GM12878 (cell line): ENCODE data around the gene SGMS1. TPM values are rescaled to one million over a fixed set of nuclear protein-coding genes. Genes with fewer than 3 reads are reported as not detected.

Source experiments
- ATAC-seq: fragments of 200-7000 bp; cut with Tn5 transposase; 3 replicates; pipeline ENCODE4 v1.9.1; 2020; ENCODE audit warnings: mild to moderate bottlenecking, moderate library complexity
- BruUV-seq: library from RNA; stranded (reverse); fragments of 400-500 nt; replicated peaks from 2 replicates; lab custom pipeline; 2021; lab: Mats Ljungman, UMichigan
- CTCF ChIA-PET: fragments of 300-600 bp; sonication (Branson Sonifier 250); formaldehyde crosslinking; extraction: SDS; loops from one replicate; lab custom pipeline; 2021; ENCODE audit warnings: inconsistent platforms; lab: Yijun Ruan, JAX
- POLR2A ChIA-PET: fragments of 350-600 bp; formaldehyde crosslinking; extraction: SDS; loops from one replicate; lab custom pipeline; 2021; ENCODE audit warnings: inconsistent platforms; lab: Charles Lee
- RAD21 ChIA-PET: fragments of 300-600 bp; sonication (Branson Sonifier 250); formaldehyde crosslinking; loops from one replicate; lab custom pipeline; 2023; ENCODE audit warnings: antibody characterized with exemption; ENCODE audit not compliant: unreplicated experiment; lab: Charles Lee
- SMC1A ChIA-PET: fragments of 300-600 bp; sonication (Branson Sonifier 250); formaldehyde crosslinking; loops from one replicate; lab custom pipeline; 2023; ENCODE audit not compliant: unreplicated experiment, uncharacterized antibody; lab: Charles Lee
- DNase-seq: peaks from one replicate; pipeline ENCODE4 v3.0.0-alpha.2; 2011; ENCODE audit warnings: low read depth, low spot score
- FAIRE-seq: peaks from 3 replicates; lab custom pipeline; 2011; peaks lifted over from hg19 to GRCh38; lab: Jason Lieb, UNC
- H2AFZ ChIP-seq: 2 replicates; pipeline ENCODE4 v1.6.0; 2011; ENCODE audit warnings: low read depth, low read length, control low read depth; ENCODE audit not compliant: control insufficient read depth
- H3K27ac ChIP-seq: 2 replicates; pipeline ENCODE4 v1.5.1; 2011; ENCODE audit warnings: control low read depth; ENCODE audit not compliant: control insufficient read depth, insufficient read depth
- H3K27me3 ChIP-seq, 2 experiments: replicated peaks in 1 of 2; 2 replicates each; pipeline versions ENCODE4 v1.6.0 to v1.6.1; 2011; ENCODE audit warnings: low read length in 1 of 2; ENCODE audit not compliant: control insufficient read depth in 2 of 2, insufficient read depth in 2 of 2
- H3K36me3 ChIP-seq, 2 experiments: 2 replicates each; pipeline ENCODE4 v1.5.1; 2011; ENCODE audit warnings: low read length in 1 of 2; ENCODE audit not compliant: control insufficient read depth in 2 of 2, insufficient read depth in 2 of 2
- H3K4me1 ChIP-seq: 2 replicates; pipeline ENCODE4 v1.6.1; 2011; ENCODE audit warnings: mild to moderate bottlenecking, low read length, moderate library complexity, mixed read lengths; ENCODE audit not compliant: control insufficient read depth, insufficient read depth
- H3K4me2 ChIP-seq: 2 replicates; pipeline ENCODE4 v1.6.0; 2011; ENCODE audit warnings: control low read depth; ENCODE audit not compliant: control insufficient read depth, insufficient read depth
- H3K4me3 ChIP-seq: fragments of 200-600 bp; sonication (generic); 2 replicates; pipeline ENCODE4 v1.5.1; 2016
- H3K79me2 ChIP-seq: 2 replicates; pipeline ENCODE4 v1.6.0; 2011; ENCODE audit warnings: low read length; ENCODE audit not compliant: control insufficient read depth, insufficient read depth
- H3K9ac ChIP-seq: 2 replicates; pipeline ENCODE4 v1.8.0; 2011; ENCODE audit warnings: low read length, control low read depth, mixed read lengths; ENCODE audit not compliant: control insufficient read depth, insufficient read depth
- H3K9me3 ChIP-seq: replicated peaks from 3 replicates; pipeline ENCODE4 v1.5.1; 2011; ENCODE audit warnings: mild to moderate bottlenecking, low read length; ENCODE audit not compliant: control insufficient read depth, insufficient read depth
- H4K20me1 ChIP-seq: 2 replicates; pipeline ENCODE4 v1.6.0; 2011; ENCODE audit not compliant: control insufficient read depth, insufficient read depth
- EZH2 ChIP-seq: IDR thresholded peaks from 2 replicates; pipeline ENCODE4 v1.6.1; 2012; ENCODE audit warnings: low read depth, mild to moderate bottlenecking, control low read depth, inconsistent platforms, low read length, borderline replicate concordance; ENCODE audit not compliant: control insufficient read depth
- MYC ChIP-seq: IDR thresholded peaks from 2 replicates; pipeline ENCODE4 v1.6.1; 2011; ENCODE audit warnings: mild to moderate bottlenecking, low read length, moderate library complexity, inconsistent platforms; ENCODE audit not compliant: insufficient read depth, insufficient replicate concordance, insufficient read length, severe bottlenecking
- NFIC ChIP-seq: IDR thresholded peaks from 2 replicates; pipeline ENCODE4 v1.6.1; 2012; ENCODE audit warnings: low read depth, mild to moderate bottlenecking, inconsistent platforms, low read length, moderate library complexity
- NFXL1 ChIP-seq: fragments of 450-650 bp; IDR thresholded peaks from 2 replicates; pipeline ENCODE4 v1.6.1; 2017; ENCODE audit warnings: antibody characterized with exemption, mild to moderate bottlenecking, borderline replicate concordance
- NFYA ChIP-seq: IDR thresholded peaks from 2 replicates; pipeline ENCODE4 v1.6.1; 2011; ENCODE audit warnings: low read depth, mild to moderate bottlenecking, low read length, improper control_type of control experiment, borderline replicate concordance
- NRF1 ChIP-seq: conservative IDR thresholded peaks from 2 replicates; pipeline ENCODE4 v1.6.1; 2011; ENCODE audit warnings: mild to moderate bottlenecking, low read depth, low read length, improper control_type of control experiment
- PAX5 ChIP-seq: IDR thresholded peaks from 2 replicates; pipeline ENCODE4 v1.6.1; 2011; ENCODE audit warnings: low read depth, low read length, borderline replicate concordance
- SIN3A ChIP-seq: IDR thresholded peaks from 2 replicates; pipeline ENCODE4 v1.6.1; 2012; ENCODE audit warnings: low read depth, low read length, improper control_type of control experiment
- ZNF274 ChIP-seq: IDR thresholded peaks from one replicate; pipeline ENCODE4 v1.8.0; 2011; ENCODE audit not compliant: insufficient read length, insufficient read depth
- WGBS: methylation state at CpG from one replicate; pipeline ENCODE4 v1.1.6; 2016; ENCODE audit warnings: low lambda C conversion rate; ENCODE audit not compliant: insufficient replicate concordance, insufficient coverage; ENCODE audit errors: missing lambda C conversion rate; 5-methylcytosine and 5-hydroxymethylcytosine counted together
- in situ Hi-C: fragments of 300-500 bp; cut with MboI; formaldehyde crosslinking; loops from 9 replicates; pipeline ENCODE4 v1.14.3; 2018; ENCODE audit warnings: mixed read lengths
- intact Hi-C: fragments of 100-400 bp; cut with micrococcal nuclease; formaldehyde crosslinking; loops from one replicate; pipeline ENCODE4 v1.14.2; 2022; ENCODE audit not compliant: unreplicated experiment
- polyA plus RNA-seq, 11 experiments: library from polyadenylated mRNA; depleted of rRNA in 4 of 11; unstranded in 6 of 11; stranded (reverse) in 5 of 11; fragments of >200 nt; fragmentation: Nextera tagmentation in 4 of 11; fragmentation: Illumina TruSeq in 1 of 11; extraction: Ambion mirVana in 4 of 11; extraction: Trizol in 1 of 11; gene quantifications; 1 replicate in 1 of 11; 2 replicates in 10 of 11; pipeline versions ENCODE4 v1.2.1 to v1.2.3, GENCODE V29; 2011 to 2016; ENCODE audit warnings: inconsistent platforms in 2 of 11, missing spikeins in 2 of 11, low read depth in 1 of 11
- total RNA-seq, 4 experiments: library from RNA; depleted of rRNA in 3 of 4; stranded (reverse); fragments of >200 nt in 3 of 4; fragmentation: Illumina TruSeq in 1 of 4; extraction: Trizol in 1 of 4; gene quantifications; 2 replicates each; pipeline versions ENCODE4 v1.2.1 to v1.2.3, GENCODE V29; 2013 to 2021
- TF ChIP-seq, protein P1 (sequence below): IDR thresholded peaks from 2 replicates; pipeline ENCODE4 v1.6.1; 2011; ENCODE audit warnings: mild to moderate bottlenecking, low read depth, low read length, moderate library complexity; ENCODE audit not compliant: insufficient replicate concordance
- TF ChIP-seq, protein P2 (sequence below): IDR thresholded peaks from 2 replicates; pipeline ENCODE4 v1.6.1; 2012; ENCODE audit warnings: mild to moderate bottlenecking, low read depth, low read length
- TF ChIP-seq, protein P3 (sequence below): fragments of 450-650 bp; IDR thresholded peaks from 2 replicates; pipeline ENCODE4 v1.6.1; 2017; ENCODE audit warnings: low read depth, mild to moderate bottlenecking, moderate library complexity

The SGMS1 gene
- total and polyA plus RNA-seq, 10 of the 15 experiments (the other 5 are each of a cell fraction or from before 2014, with no cell fraction given) = 1.4 to 14.5 (median 4.9) TPM

DNA sequence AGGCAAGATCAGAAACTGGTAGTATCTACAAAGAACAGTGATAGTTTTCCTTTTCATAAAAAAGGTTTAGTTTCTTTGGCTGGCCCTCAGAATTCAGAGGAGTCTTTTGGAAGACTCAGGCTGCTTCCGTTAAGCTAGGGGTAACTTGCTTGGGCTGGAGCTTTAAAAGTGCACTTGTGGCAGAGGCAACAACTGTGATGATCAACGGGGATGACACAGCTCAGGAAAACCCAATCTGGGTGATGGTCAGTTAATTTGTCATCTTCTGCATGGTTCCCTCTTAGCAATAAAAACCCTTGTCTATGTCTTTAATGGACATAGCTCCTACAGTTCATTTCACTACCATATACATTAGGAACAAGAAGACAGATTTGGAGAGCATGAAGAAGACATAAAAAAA is 46.7 kb downstream of the SGMS1 start (continued):
- TF ChIP-seq, protein P1, sequence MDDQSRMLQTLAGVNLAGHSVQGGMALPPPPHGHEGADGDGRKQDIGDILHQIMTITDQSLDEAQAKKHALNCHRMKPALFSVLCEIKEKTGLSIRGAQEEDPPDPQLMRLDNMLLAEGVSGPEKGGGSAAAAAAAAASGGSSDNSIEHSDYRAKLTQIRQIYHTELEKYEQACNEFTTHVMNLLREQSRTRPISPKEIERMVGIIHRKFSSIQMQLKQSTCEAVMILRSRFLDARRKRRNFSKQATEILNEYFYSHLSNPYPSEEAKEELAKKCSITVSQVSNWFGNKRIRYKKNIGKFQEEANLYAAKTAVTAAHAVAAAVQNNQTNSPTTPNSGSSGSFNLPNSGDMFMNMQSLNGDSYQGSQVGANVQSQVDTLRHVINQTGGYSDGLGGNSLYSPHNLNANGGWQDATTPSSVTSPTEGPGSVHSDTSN = no peak
- TF ChIP-seq NRF1 (no peak), NFYA (no peak)

DNA sequence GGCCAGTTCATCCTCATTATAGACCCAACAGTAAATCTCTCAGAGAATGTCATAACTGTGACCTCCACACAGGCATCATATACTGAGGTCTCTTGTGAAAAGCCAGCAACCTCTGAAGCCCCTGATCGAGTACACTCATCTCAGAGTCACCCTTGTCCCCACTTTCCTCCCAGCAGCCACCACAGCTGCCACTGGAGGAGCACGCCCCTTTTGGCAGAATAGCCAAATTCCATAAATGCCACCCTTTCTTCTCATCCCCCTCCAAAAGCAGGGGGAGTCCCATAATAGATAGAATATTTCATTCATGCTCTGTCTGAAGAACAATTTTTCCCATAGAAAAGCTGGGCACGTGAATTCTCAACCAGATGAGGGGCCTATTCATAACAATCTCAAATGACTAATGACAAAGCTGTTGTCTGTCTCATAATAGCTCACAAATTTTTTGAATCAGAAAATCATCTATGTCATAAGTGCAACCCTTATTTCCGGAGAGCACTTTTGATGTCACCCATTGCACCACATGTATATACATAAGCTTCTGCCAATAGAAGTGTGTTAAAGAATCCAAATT is 47.4 kb downstream of the SGMS1 start:
- Histone ChIP-seq H4K20me1 (no peaks in the 10 kb centered on the region; the same call in 1 of the 2 replicates), H3K79me2 (no peaks in the 10 kb centered on the region), H3K9ac (no peak overlapping the region), H3K4me1 (no peaks in the 10 kb centered on the region), H3K27ac (no peak overlapping the region), H3K4me2 (no peak overlapping the region), H3K36me3 (no peaks in the 10 kb centered on the region), H3K27me3 (no peaks in the 10 kb centered on the region), H3K4me3 (no peak overlapping the region)
- ATAC-seq (no peak), FAIRE-seq (no peak)
- ChIA-PET CTCF (interaction anchor here (0.7 to 1.6 kb wide), 8 partner anchors 15 to 160 kb away, joined by 3 to 7 read pairs (median 3); no protein-coding TSS in a partner anchor), POLR2A (interaction anchor here (2.7 kb wide), 1 partner anchor 45 kb away, joined by 6 read pairs; no protein-coding TSS in a partner anchor)
- BruUV-seq = no TSS peak
- 75% methylated on average over 4 of the region's 4 CpGs for WGBS
- TF ChIP-seq PAX5 (no peak), EZH2 (no peak), ZNF274 (no peak), SIN3A (no peak), NFXL1 (no peak), NFIC (no peak), MYC (no peak)
- TF ChIP-seq, protein P2, sequence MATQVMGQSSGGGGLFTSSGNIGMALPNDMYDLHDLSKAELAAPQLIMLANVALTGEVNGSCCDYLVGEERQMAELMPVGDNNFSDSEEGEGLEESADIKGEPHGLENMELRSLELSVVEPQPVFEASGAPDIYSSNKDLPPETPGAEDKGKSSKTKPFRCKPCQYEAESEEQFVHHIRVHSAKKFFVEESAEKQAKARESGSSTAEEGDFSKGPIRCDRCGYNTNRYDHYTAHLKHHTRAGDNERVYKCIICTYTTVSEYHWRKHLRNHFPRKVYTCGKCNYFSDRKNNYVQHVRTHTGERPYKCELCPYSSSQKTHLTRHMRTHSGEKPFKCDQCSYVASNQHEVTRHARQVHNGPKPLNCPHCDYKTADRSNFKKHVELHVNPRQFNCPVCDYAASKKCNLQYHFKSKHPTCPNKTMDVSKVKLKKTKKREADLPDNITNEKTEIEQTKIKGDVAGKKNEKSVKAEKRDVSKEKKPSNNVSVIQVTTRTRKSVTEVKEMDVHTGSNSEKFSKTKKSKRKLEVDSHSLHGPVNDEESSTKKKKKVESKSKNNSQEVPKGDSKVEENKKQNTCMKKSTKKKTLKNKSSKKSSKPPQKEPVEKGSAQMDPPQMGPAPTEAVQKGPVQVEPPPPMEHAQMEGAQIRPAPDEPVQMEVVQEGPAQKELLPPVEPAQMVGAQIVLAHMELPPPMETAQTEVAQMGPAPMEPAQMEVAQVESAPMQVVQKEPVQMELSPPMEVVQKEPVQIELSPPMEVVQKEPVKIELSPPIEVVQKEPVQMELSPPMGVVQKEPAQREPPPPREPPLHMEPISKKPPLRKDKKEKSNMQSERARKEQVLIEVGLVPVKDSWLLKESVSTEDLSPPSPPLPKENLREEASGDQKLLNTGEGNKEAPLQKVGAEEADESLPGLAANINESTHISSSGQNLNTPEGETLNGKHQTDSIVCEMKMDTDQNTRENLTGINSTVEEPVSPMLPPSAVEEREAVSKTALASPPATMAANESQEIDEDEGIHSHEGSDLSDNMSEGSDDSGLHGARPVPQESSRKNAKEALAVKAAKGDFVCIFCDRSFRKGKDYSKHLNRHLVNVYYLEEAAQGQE = no peak
- TF ChIP-seq, protein P3, sequence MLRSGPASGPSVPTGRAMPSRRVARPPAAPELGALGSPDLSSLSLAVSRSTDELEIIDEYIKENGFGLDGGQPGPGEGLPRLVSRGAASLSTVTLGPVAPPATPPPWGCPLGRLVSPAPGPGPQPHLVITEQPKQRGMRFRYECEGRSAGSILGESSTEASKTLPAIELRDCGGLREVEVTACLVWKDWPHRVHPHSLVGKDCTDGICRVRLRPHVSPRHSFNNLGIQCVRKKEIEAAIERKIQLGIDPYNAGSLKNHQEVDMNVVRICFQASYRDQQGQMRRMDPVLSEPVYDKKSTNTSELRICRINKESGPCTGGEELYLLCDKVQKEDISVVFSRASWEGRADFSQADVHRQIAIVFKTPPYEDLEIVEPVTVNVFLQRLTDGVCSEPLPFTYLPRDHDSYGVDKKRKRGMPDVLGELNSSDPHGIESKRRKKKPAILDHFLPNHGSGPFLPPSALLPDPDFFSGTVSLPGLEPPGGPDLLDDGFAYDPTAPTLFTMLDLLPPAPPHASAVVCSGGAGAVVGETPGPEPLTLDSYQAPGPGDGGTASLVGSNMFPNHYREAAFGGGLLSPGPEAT = no peak
- TF ChIP-seq, all 136 proteins: peak for 0
- SMC1A ChIA-PET = interaction anchor here (1.1 to 3.4 kb wide), 6 partner anchors 8 to 160 kb away, joined by 4 to 19 read pairs (median 6); no protein-coding TSS in a partner anchor
- intact Hi-C loops (no loop called here), in situ Hi-C loops (no loop called here)
- Histone ChIP-seq H2AFZ (no peak overlapping the region), H3K9me3 (no peaks in the 10 kb centered on the region)
- RAD21 ChIA-PET = interaction anchor here (0.8 to 3.2 kb wide), 3 partner anchors 37 to 68 kb away, joined by 3 to 14 read pairs (median 4); no protein-coding TSS in a partner anchor
- no peak for DNase-seq
